Mesenteric fat pad (tissue), 1 donor: Measurements from ENCODE around the gene TMEM225B. TPM values are rescaled to one million over a fixed set of nuclear protein-coding genes. Genes with fewer than 3 reads are reported as not detected.
"Not testable (repeated sequence)": the region's sequence is repeated elsewhere in the genome, so short reads cannot be mapped to it uniquely, and the experiment has no call there.

Experiments
- DNase-seq: peaks from one replicate; pipeline ENCODE4 v3.0.0-alpha.2; 2020; ENCODE audit warnings: low spot score
- total RNA-seq: library from RNA; stranded (reverse); fragmentation: NEBNext Ultra II Directional; extraction: Animal tissue kit (Norgen Biotek cat#: 25700); gene quantifications from one replicate; pipeline ENCODE4 v1.2.1, GENCODE V29; 2021
- donor health status: DM: yes; HTN: yes; CAD: no.

TMEM225B gene
- total RNA-seq, 1 donor from 2014 or later = 0.55 TPM

- DNase-seq = no peak
Observed at GRCh38 chr7:99653754-99654153, 55.7 kb downstream of the TMEM225B start.

DNA sequence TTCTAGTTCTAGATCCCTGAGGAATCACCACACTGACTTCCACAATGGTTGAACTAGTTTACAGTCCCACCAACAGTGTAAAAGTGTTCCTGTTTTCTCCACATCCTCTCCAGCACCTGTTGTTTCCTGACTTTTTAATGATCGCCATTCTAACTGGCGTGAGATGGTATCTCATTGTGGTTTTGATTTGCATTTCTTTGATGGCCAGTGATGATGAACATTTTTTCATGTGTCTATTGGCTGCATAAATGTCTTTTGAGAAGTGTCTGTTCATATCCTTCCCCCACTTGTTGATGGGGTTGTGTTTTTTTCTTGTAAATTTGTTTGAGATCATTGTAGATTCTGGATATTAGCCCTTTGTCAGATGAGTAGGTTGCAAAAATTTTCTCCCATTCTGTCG, 56.6 kb downstream of the TMEM225B start:
- not testable (repeated sequence) for DNase-seq

- not testable (repeated sequence) for DNase-seq
Observed at GRCh38 chr7:99657879-99658278, 59.8 kb downstream of the TMEM225B start.

Other genes starting within 250 kb of the TMEM225B start
- 159 TPM for gene ARPC1B, start 223.5 kb upstream of the TMEM225B start, total RNA-seq
- 88.8 TPM for gene PDAP1, start 189.7 kb upstream of the TMEM225B start, total RNA-seq
- 68.2 TPM for gene BUD31, start 189.3 kb upstream of the TMEM225B start, total RNA-seq
- gene PTCD1, start 159.5 kb upstream of the TMEM225B start, total RNA-seq = 11.7 TPM
- gene CPSF4, start 159.3 kb upstream of the TMEM225B start, total RNA-seq = 54.7 TPM
- gene ATP5MF, start 132.1 kb upstream of the TMEM225B start, total RNA-seq = 256 TPM
- 7.8 TPM for gene ZNF789, start 125.4 kb upstream of the TMEM225B start, total RNA-seq
- gene ZNF394, start 98.0 kb upstream of the TMEM225B start, total RNA-seq = 24.4 TPM
- gene ZKSCAN5, start 93.6 kb upstream of the TMEM225B start, total RNA-seq = 5.7 TPM
- 2.5 TPM for gene FAM200A, start 46.2 kb upstream of the TMEM225B start, total RNA-seq
- gene ZNF655, start 39.6 kb upstream of the TMEM225B start, total RNA-seq = 78.2 TPM
- gene ZSCAN25, start 18.7 kb downstream of the TMEM225B start, total RNA-seq = 10.9 TPM
- gene CYP3A5, start 81.7 kb downstream of the TMEM225B start, total RNA-seq = 96.8 TPM
- not detected for gene CYP3A7, start 136.9 kb downstream of the TMEM225B start, total RNA-seq
- gene CYP3A4, start 185.9 kb downstream of the TMEM225B start, total RNA-seq = 0.26 TPM
- gene CYP3A43, start 229.7 kb downstream of the TMEM225B start, total RNA-seq = 0.48 TPM